HepG2 (cell line): ENCODE results near the gene POU2F1.

Experiments
- E2F1 ChIP-seq: sonication (generic); formaldehyde crosslinking; IDR thresholded peaks from 2 replicates; pipeline ENCODE4 v1.5.0; 2020; ENCODE audit warnings: missing genetic modification reagents
- ELK4 ChIP-seq: sonication (generic); formaldehyde crosslinking; IDR thresholded peaks from 2 replicates; pipeline ENCODE4 v1.9.0; 2021; ENCODE audit warnings: missing genetic modification reagents, borderline replicate concordance
- FOXJ3 ChIP-seq: sonication (generic); formaldehyde crosslinking; IDR thresholded peaks from 2 replicates; pipeline ENCODE4 v1.4.0; 2020; ENCODE audit warnings: missing genetic modification reagents, mild to moderate bottlenecking, borderline replicate concordance
- FOXM1 ChIP-seq: sonication (generic); formaldehyde crosslinking; IDR thresholded peaks from 2 replicates; pipeline ENCODE4 v1.5.0; 2020; ENCODE audit warnings: missing genetic modification reagents
- PBX2 ChIP-seq: IDR thresholded peaks from 2 replicates; pipeline ENCODE4 v1.6.1; 2016; ENCODE audit warnings: control low read depth
- TBL1XR1 ChIP-seq: fragments of 150-350 bp; IDR thresholded peaks from 2 replicates; pipeline ENCODE4 v1.6.1; 2014; ENCODE audit warnings: borderline replicate concordance, low read length; ENCODE audit not compliant: partially characterized antibody
- ZNF879 ChIP-seq: sonication (generic); formaldehyde crosslinking; IDR thresholded peaks from 2 replicates; pipeline ENCODE4 v1.8.1; 2023; ENCODE audit warnings: missing genetic modification reagents
- TF ChIP-seq, protein P1 (sequence below): sonication (generic); formaldehyde crosslinking; IDR thresholded peaks from 2 replicates; pipeline ENCODE4 v1.5.0; 2020; ENCODE audit warnings: mild to moderate bottlenecking, missing genetic modification reagents, moderate library complexity

DNA sequence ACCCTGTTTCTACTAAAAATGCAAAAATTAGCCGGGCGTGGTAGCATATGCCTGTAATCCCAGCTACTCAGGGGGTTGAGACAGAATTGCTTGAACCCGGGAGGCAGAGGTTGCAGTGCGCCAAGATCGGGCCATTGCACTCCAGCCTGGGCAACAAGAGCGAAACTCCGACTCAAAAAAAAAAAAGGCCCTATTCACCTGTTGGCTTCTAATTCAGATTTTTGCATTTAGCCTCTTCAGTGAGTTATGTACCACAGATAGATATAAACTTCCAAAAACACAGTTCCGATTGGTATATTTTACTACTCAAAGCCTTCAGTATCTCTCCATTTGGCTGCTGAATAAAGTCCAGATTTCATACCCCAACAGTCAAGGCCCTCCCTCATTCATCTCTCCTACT lies 42.7 kb downstream of the POU2F1 start:
- TF ChIP-seq ELK4 (CRISPR knock-in tag) (no peak), PBX2 (CRISPR knock-in tag) (no peak), E2F1 (CRISPR knock-in tag) (no peak), TBL1XR1 (no peak), FOXJ3 (CRISPR knock-in tag) (no peak), FOXM1 (CRISPR knock-in tag) (no peak), ZNF879 (CRISPR knock-in tag) (no peak)
- TF ChIP-seq, protein P1, sequence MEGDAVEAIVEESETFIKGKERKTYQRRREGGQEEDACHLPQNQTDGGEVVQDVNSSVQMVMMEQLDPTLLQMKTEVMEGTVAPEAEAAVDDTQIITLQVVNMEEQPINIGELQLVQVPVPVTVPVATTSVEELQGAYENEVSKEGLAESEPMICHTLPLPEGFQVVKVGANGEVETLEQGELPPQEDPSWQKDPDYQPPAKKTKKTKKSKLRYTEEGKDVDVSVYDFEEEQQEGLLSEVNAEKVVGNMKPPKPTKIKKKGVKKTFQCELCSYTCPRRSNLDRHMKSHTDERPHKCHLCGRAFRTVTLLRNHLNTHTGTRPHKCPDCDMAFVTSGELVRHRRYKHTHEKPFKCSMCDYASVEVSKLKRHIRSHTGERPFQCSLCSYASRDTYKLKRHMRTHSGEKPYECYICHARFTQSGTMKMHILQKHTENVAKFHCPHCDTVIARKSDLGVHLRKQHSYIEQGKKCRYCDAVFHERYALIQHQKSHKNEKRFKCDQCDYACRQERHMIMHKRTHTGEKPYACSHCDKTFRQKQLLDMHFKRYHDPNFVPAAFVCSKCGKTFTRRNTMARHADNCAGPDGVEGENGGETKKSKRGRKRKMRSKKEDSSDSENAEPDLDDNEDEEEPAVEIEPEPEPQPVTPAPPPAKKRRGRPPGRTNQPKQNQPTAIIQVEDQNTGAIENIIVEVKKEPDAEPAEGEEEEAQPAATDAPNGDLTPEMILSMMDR = no peak
